Lower leg skin (tissue), 3 donors: ENCODE measurements around the gene ACAP1.

Experiments used
- CTCF ChIP-seq, 3 donors: fragments of 450-650 bp; IDR thresholded peaks; one replicate each; pipeline ENCODE4 v1.5.1; 2016; ENCODE audit warnings: antibody characterized with exemption in 3 of 3, mild to moderate bottlenecking in 3 of 3, moderate library complexity in 2 of 3
- POLR2A ChIP-seq, 2 donors: fragments of 450-650 bp; IDR thresholded peaks; one replicate each; pipeline ENCODE4 v1.6.1; 2016 to 2017; ENCODE audit warnings: antibody characterized with exemption in 2 of 2, mild to moderate bottlenecking in 1 of 2, moderate library complexity in 1 of 2

- no peak for TF ChIP-seq POLR2A (IDR thresholded peaks at IDR 0.05)
- no peak for TF ChIP-seq CTCF (IDR thresholded peaks at IDR 0.05)
These were observed 45.6 kb upstream of the ACAP1 start for GRCh38 chr17:7290685-7291084.
